Activated naive CD8-positive, alpha-beta T cell treated with anti-CD3 and anti-CD28 coated beads, Interleukin-2, amount 10 ng/mL, durations not matched to agents 7 days and 5 days (primary cell): Measurements from ENCODE around the gene CIAO2B. TPM values are rescaled to one million over a fixed set of nuclear protein-coding genes. Genes with fewer than 3 reads are reported as not detected.

Experiments used
- ATAC-seq: fragments of 150-1000 bp; cut with Tn5 transposase; one replicate; pipeline ENCODE4 v1.10.0; 2021; ENCODE audit warnings: low read depth, moderate library complexity
- POLR2A ChIA-PET: fragments of 350-600 bp; sonication (Branson Sonifier 250); formaldehyde crosslinking; loops from one replicate; lab custom pipeline; 2021; ENCODE audit warnings: antibody characterized with exemption; lab: Charles Lee
- DNase-seq: peaks from one replicate; pipeline ENCODE4 v3.0.0; 2021
- H3K27ac Mint-ChIP-seq: one replicate; pipeline ENCODE4 v1.8.0; 2022; ENCODE audit warnings: mild to moderate bottlenecking, mixed read lengths
- H3K27me3 Mint-ChIP-seq: one replicate; pipeline ENCODE4 v1.8.0; 2022; ENCODE audit warnings: mild to moderate bottlenecking, moderate library complexity, mixed read lengths
- H3K36me3 Mint-ChIP-seq: one replicate; pipeline ENCODE4 v1.8.0; 2021; ENCODE audit warnings: mild to moderate bottlenecking, mixed read lengths
- H3K4me1 Mint-ChIP-seq: one replicate; pipeline ENCODE4 v1.8.0; 2021; ENCODE audit warnings: mixed read lengths
- H3K4me3 Mint-ChIP-seq: one replicate; pipeline ENCODE4 v1.8.0; 2022; ENCODE audit warnings: mild to moderate bottlenecking, moderate library complexity, mixed read lengths
- H3K9me3 Mint-ChIP-seq: one replicate; pipeline ENCODE4 v1.8.0; 2021; ENCODE audit warnings: mixed read lengths
- total RNA-seq, 2 experiments: library from RNA; stranded (reverse); gene quantifications; one replicate each; pipeline ENCODE4 v1.2.3, GENCODE V29; 2021

The CIAO2B gene
- total RNA-seq, 2 experiments from 2014 or later, result 98.0 to 106 TPM

- POLR2A ChIA-PET, result no interaction called here
- ATAC-seq, result no peak
- peaks cover 16% of the 10 kb centered on the region for H3K36me3 Mint-ChIP-seq
- H3K4me3 Mint-ChIP-seq, result no peak overlapping the region
- no peak overlapping the region for H3K27ac Mint-ChIP-seq
- DNase-seq, result no peak
- H3K9me3 Mint-ChIP-seq, result no peaks in the 10 kb centered on the region
- H3K27me3 Mint-ChIP-seq, result no peaks in the 10 kb centered on the region
- H3K4me1 Mint-ChIP-seq, result peaks cover 33% of the 10 kb centered on the region
These were observed 45.3 kb downstream of the CIAO2B start for GRCh38 chr16:66888647-66889615.

- no peaks in the 10 kb centered on the region for H3K9me3 Mint-ChIP-seq
These were observed 47.3 kb downstream of the CIAO2B start for GRCh38 chr16:66886914-66887313.

GRCh38 chr16:66886321-66886720 lies 47.9 kb downstream of the CIAO2B start:
- Mint-ChIP-seq H3K36me3 (peaks cover 14% of the 10 kb centered on the region), H3K27ac (no peak overlapping the region), H3K4me1 (peaks cover 33% of the 10 kb centered on the region), H3K4me3 (no peak overlapping the region), H3K9me3 (no peaks in the 10 kb centered on the region), H3K27me3 (no peaks in the 10 kb centered on the region)
- ATAC-seq, result no peak
- no peak for DNase-seq
- POLR2A ChIA-PET, result no interaction called here

More at GRCh38 chr16:66886914-66887313, 47.3 kb downstream of the CIAO2B start:
- H3K4me1 Mint-ChIP-seq, result peaks cover 28% of the 10 kb centered on the region
- ATAC-seq, result no peak
- peaks cover 14% of the 10 kb centered on the region for H3K36me3 Mint-ChIP-seq
- H3K4me3 Mint-ChIP-seq, result no peak overlapping the region
- DNase-seq, result no peak
- H3K27me3 Mint-ChIP-seq, result no peaks in the 10 kb centered on the region
- POLR2A ChIA-PET, result no interaction called here
- H3K27ac Mint-ChIP-seq, result no peak overlapping the region

- Mint-ChIP-seq H3K9me3 (no peaks in the 10 kb centered on the region), H3K4me3 (no peak overlapping the region), H3K36me3 (peaks cover 14% of the 10 kb centered on the region), H3K27me3 (no peaks in the 10 kb centered on the region), H3K4me1 (peaks cover 33% of the 10 kb centered on the region), H3K27ac (no peak overlapping the region)
- DNase-seq (no peak), ATAC-seq (no peak)
- POLR2A ChIA-PET, result no interaction called here
These were observed 48.7 kb downstream of the CIAO2B start for GRCh38 chr16:66885491-66885890.

- ATAC-seq (no peak), DNase-seq (no peak)
- Mint-ChIP-seq H3K4me1 (peaks cover 49% of the 10 kb centered on the region), H3K27ac (no peak overlapping the region), H3K36me3 (peaks cover 15% of the 10 kb centered on the region), H3K4me3 (no peak overlapping the region), H3K9me3 (no peaks in the 10 kb centered on the region), H3K27me3 (no peaks in the 10 kb centered on the region)
- POLR2A ChIA-PET, result interaction anchor here (1.2 kb wide), 1 partner anchor 10 kb away, joined by 3 read pairs; no protein-coding TSS in a partner anchor
These were observed 51.5 kb downstream of the CIAO2B start for GRCh38 chr16:66882702-66883101.

Other genes starting within 250 kb of the CIAO2B start
- 1 to 10 TPM; 1.3 to 2.0 TPM for gene CMTM4, start 237.7 kb downstream of the CIAO2B start, total RNA-seq
- 10 to 100 TPM; 66.3 to 70.5 TPM for gene DYNC1LI2, start 182.8 kb downstream of the CIAO2B start, total RNA-seq
- gene TERB1, start 132.8 kb downstream of the CIAO2B start, total RNA-seq, result not detected
- gene NAE1, start 103.4 kb downstream of the CIAO2B start, total RNA-seq, result 10 to 100 TPM; 70.7 to 77.0 TPM
- not detected for gene CA7, start 90.0 kb downstream of the CIAO2B start, total RNA-seq
- 10 to 100 TPM; 26.6 TPM for gene PDP2, start 53.9 kb downstream of the CIAO2B start, total RNA-seq
- not detected for gene CDH16, start 15.5 kb downstream of the CIAO2B start, total RNA-seq
- under 1 TPM; 0.60 to 0.61 TPM for gene RRAD, start 8.9 kb downstream of the CIAO2B start, total RNA-seq
- gene CES2, start 1.1 kb upstream of the CIAO2B start, total RNA-seq, result 10 to 100 TPM; 45.4 to 46.4 TPM
- 1 to 10 TPM; 4.8 to 8.3 TPM for gene CES3, start 26.9 kb upstream of the CIAO2B start, total RNA-seq
- 10 to 100 TPM; 16.2 to 17.5 TPM for gene CES4A, start 54.2 kb upstream of the CIAO2B start, total RNA-seq
- gene CBFB, start 94.7 kb upstream of the CIAO2B start, total RNA-seq, result 100 to 1,000 TPM; 193 to 198 TPM
- 10 to 100 TPM; 16.6 to 17.3 TPM for gene PHAF1, start 175.5 kb upstream of the CIAO2B start, total RNA-seq
- 10 to 100 TPM in 1 of 2 experiments, 1 to 10 TPM in 1; 9.0 to 10.1 TPM for gene B3GNT9, start 216.6 kb upstream of the CIAO2B start, total RNA-seq
- 10 to 100 TPM; 77.3 to 81.7 TPM for gene TRADD, start 225.5 kb upstream of the CIAO2B start, total RNA-seq
- 10 to 100 TPM; 34.1 to 41.3 TPM for gene FBXL8, start 225.6 kb upstream of the CIAO2B start, total RNA-seq
- 10 to 100 TPM; 61.5 to 76.8 TPM for gene HSF4, start 230.3 kb upstream of the CIAO2B start, total RNA-seq
- 10 to 100 TPM; 17.7 to 18.6 TPM for gene NOL3, start 236.1 kb upstream of the CIAO2B start, total RNA-seq
- 10 to 100 TPM; 57.4 to 59.1 TPM for gene MATCAP1, start 249.6 kb upstream of the CIAO2B start, total RNA-seq